ENCODE data around the gene SNX3. TPM values are rescaled to one million over a fixed set of nuclear protein-coding genes. Genes with fewer than 3 reads are reported as not detected.
"Not testable (repeated sequence)": the region's sequence is repeated elsewhere in the genome, so short reads cannot be mapped to it uniquely, and the experiment has no call there.

SNX3 gene
- 134 TPM for polyA plus RNA-seq (2012; ENCODE audit: insufficient read depth, insufficient read length)

GRCh38 chr6:108260809-108261569 is at the start of gene SNX3:
TSS of gene SNX3 (minus strand) at chr6:108261040. CDS start at chr6:108260921, 119 bp downstream.
- peak within 1 kb of the TSS; percentile 87 for H3K4me3 ChIP-seq (ENCODE audit: low read length)
- peak; percentile 88 for DNase-seq (ENCODE audit: low read depth, low spot score)

GRCh38 chr6:108309844-108310243 is 49.0 kb upstream of the SNX3 start:
- DNase-seq (ENCODE audit: low read depth, low spot score): no peak
- H3K4me3 ChIP-seq (ENCODE audit: low read length): no peak overlapping the region

GRCh38 chr6:108308641-108309040 is 47.8 kb upstream of the SNX3 start:
- DNase-seq (ENCODE audit: low read depth, low spot score): not testable (repeated sequence)

GRCh38 chr6:108304646-108305045 is 43.8 kb upstream of the SNX3 start:
- H3K4me3 ChIP-seq (ENCODE audit: low read length): no peak overlapping the region
- no peak for DNase-seq (ENCODE audit: low read depth, low spot score)

More at GRCh38 chr6:108308641-108309040, 47.8 kb upstream of the SNX3 start:
- H3K4me3 ChIP-seq (ENCODE audit: low read length): not testable (repeated sequence)

- DNase-seq (ENCODE audit: low read depth, low spot score): no peak
- no peak overlapping the region for H3K4me3 ChIP-seq (ENCODE audit: low read length)
Observed at GRCh38 chr6:108302386-108302785, 41.5 kb upstream of the SNX3 start.

- H3K4me3 ChIP-seq (ENCODE audit: low read length): peak overlapping the region; percentile 97
- DNase-seq (ENCODE audit: low read depth, low spot score): no peak
Observed at GRCh38 chr6:108295676-108296075, 34.8 kb upstream of the SNX3 start.

GRCh38 chr6:108294727-108295625 is 34.1 kb upstream of the SNX3 start, which contains the start of gene AFG1L:
TSS of gene AFG1L (plus strand) at chr6:108295054. CDS start at chr6:108295080, 26 bp downstream.
- H3K4me3 ChIP-seq (ENCODE audit: low read length): peak within 1 kb of the TSS; percentile 97
- peak; percentile 75 for DNase-seq (ENCODE audit: low read depth, low spot score)

GRCh38 chr6:108294297-108294726 is 33.5 kb upstream of the SNX3 start:
- H3K4me3 ChIP-seq (ENCODE audit: low read length): peak overlapping the region; percentile 97
- no peak for DNase-seq (ENCODE audit: low read depth, low spot score)

GRCh38 chr6:108293527-108294296 is 32.9 kb upstream of the SNX3 start:
- peak overlapping the region; percentile 97 for H3K4me3 ChIP-seq (ENCODE audit: low read length)
- DNase-seq (ENCODE audit: low read depth, low spot score): no peak

- not testable (repeated sequence) for H3K4me3 ChIP-seq (ENCODE audit: low read length); DNase-seq (ENCODE audit: low read depth, low spot score)
Observed at GRCh38 chr6:108292561-108292960, 31.7 kb upstream of the SNX3 start.

GRCh38 chr6:108291091-108291490 is 30.3 kb upstream of the SNX3 start:
- no peak overlapping the region for H3K4me3 ChIP-seq (ENCODE audit: low read length)
- DNase-seq (ENCODE audit: low read depth, low spot score): no peak

GRCh38 chr6:108288742-108289141 is 27.9 kb upstream of the SNX3 start:
- H3K4me3 ChIP-seq (ENCODE audit: low read length): no peak overlapping the region
- no peak for DNase-seq (ENCODE audit: low read depth, low spot score)

- H3K4me3 ChIP-seq (ENCODE audit: low read length): no peak overlapping the region
- DNase-seq (ENCODE audit: low read depth, low spot score): no peak
Observed at GRCh38 chr6:108287373-108287772, 26.5 kb upstream of the SNX3 start.

- H3K4me3 ChIP-seq (ENCODE audit: low read length): no peak overlapping the region
- DNase-seq (ENCODE audit: low read depth, low spot score): no peak
Observed at GRCh38 chr6:108286366-108286765, 25.5 kb upstream of the SNX3 start.

GRCh38 chr6:108285381-108285780 is 24.5 kb upstream of the SNX3 start:
- DNase-seq (ENCODE audit: low read depth, low spot score): no peak
- H3K4me3 ChIP-seq (ENCODE audit: low read length): no peak overlapping the region

- no peak overlapping the region for H3K4me3 ChIP-seq (ENCODE audit: low read length)
- DNase-seq (ENCODE audit: low read depth, low spot score): no peak
Observed at GRCh38 chr6:108277831-108278230, 17.0 kb upstream of the SNX3 start.

- no peak for DNase-seq (ENCODE audit: low read depth, low spot score)
- H3K4me3 ChIP-seq (ENCODE audit: low read length): no peak overlapping the region
Observed at GRCh38 chr6:108277295-108277694, 16.5 kb upstream of the SNX3 start.

GRCh38 chr6:108275976-108276375 is 15.1 kb upstream of the SNX3 start:
- no peak for DNase-seq (ENCODE audit: low read depth, low spot score)
- H3K4me3 ChIP-seq (ENCODE audit: low read length): no peak overlapping the region

GRCh38 chr6:108274546-108274945 is 13.7 kb upstream of the SNX3 start:
- H3K4me3 ChIP-seq (ENCODE audit: low read length): no peak overlapping the region
- no peak for DNase-seq (ENCODE audit: low read depth, low spot score)

Data from Jurkat, Clone E6-1 (cell line).